Small intestine (tissue), 7 donors: ENCODE data around the gene UBE2Q1. TPM values are rescaled to one million over a fixed set of nuclear protein-coding genes. Genes with fewer than 3 reads are reported as not detected.

Source experiments
- DNase-seq, 2 donors: peaks; one replicate each; pipeline versions ENCODE4 v3.0.0 to v3.0.0-alpha.2; 2013
- FAIRE-seq: peaks from 2 replicates; lab custom pipeline; 2012; peaks lifted over from hg19 to GRCh38; lab: Jason Lieb, UNC
- H3K27ac ChIP-seq, 3 donors: one replicate each; pipeline ENCODE4 v1.5.1; 2013; ENCODE audit warnings: low read length in 2 of 3, mild to moderate bottlenecking in 2 of 3, control low read depth in 1 of 3, inconsistent platforms in 1 of 3, low read depth in 1 of 3, moderate library complexity in 1 of 3
- H3K27me3 ChIP-seq, 3 donors: one replicate each; pipeline ENCODE4 v1.6.1; 2013; ENCODE audit warnings: low read length in 3 of 3, inconsistent platforms in 1 of 3; ENCODE audit not compliant: control insufficient read depth in 3 of 3, insufficient read depth in 3 of 3
- H3K36me3 ChIP-seq, 3 donors: one replicate each; pipeline ENCODE4 v1.6.1; 2013; ENCODE audit warnings: low read length in 3 of 3, inconsistent platforms in 1 of 3, low read depth in 1 of 3, mild to moderate bottlenecking in 1 of 3, moderate library complexity in 1 of 3; ENCODE audit not compliant: control insufficient read depth in 3 of 3, insufficient read depth in 2 of 3
- H3K4me1 ChIP-seq, 3 donors: one replicate each; pipeline ENCODE4 v1.6.1; 2013; ENCODE audit warnings: low read length in 2 of 3, inconsistent platforms in 1 of 3, low read depth in 1 of 3, mild to moderate bottlenecking in 1 of 3, moderate library complexity in 1 of 3; ENCODE audit not compliant: control insufficient read depth in 3 of 3, insufficient read depth in 2 of 3
- H3K4me3 ChIP-seq, 3 donors: one replicate each; pipeline ENCODE4 v1.5.1; 2013; ENCODE audit warnings: low read length in 3 of 3, control low read depth in 1 of 3, inconsistent platforms in 1 of 3, low read depth in 1 of 3, mild to moderate bottlenecking in 1 of 3, moderate library complexity in 1 of 3
- H3K9me3 ChIP-seq, 2 donors: one replicate each; pipeline ENCODE4 v1.6.1; 2013; ENCODE audit warnings: low read depth in 1 of 2, low read length in 1 of 2; ENCODE audit not compliant: control insufficient read depth in 2 of 2, insufficient read depth in 1 of 2
- WGBS, 3 donors: extraction: QIAGEN DNeasy Blood & Tissue Kit; methylation state at CpG; one replicate each; pipeline ENCODE4 v1.1.7; 2013; 5-methylcytosine and 5-hydroxymethylcytosine counted together
- polyA plus RNA-seq, 4 donors: library from polyadenylated mRNA; stranded (reverse) in 3 of 4; unstranded in 1 of 4; fragments of 200-250 nt in 3 of 4; fragments of 120-200 nt in 1 of 4; gene quantifications; one replicate each; pipeline versions ENCODE4 v1.2.1 to v1.2.3, GENCODE V29; 2013
- donor health status: healthy with polysubstance abuse.
- donor health status: control.
- donor health status: control.
- donor health status: Bipolar disorder and iron deficiency.
- donor health status: healthy.

Gene UBE2Q1
- polyA plus RNA-seq, 4 donors, result 37.1 to 69.1 (median 38.6) TPM

DNA sequence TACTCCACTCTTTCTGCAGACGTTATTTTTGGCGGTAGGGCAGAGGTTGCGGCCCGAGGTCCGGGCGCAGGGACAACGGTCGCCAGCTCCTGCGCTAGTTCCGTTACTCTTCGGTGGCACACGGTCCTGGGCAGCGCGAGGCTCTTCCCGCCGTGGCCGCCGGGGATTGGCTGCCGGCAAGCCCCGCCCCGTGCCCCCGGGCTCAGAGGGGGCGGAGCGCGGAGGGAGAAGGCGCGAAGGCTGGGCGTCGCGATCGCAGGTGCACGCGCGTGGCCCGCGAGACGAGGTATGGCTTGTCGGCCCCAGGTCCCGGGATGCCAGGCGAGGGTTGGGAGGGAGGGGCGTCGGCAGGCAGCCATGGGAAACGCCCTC is 55.7 kb downstream of the UBE2Q1 start:
- Histone ChIP-seq H3K36me3 (no peaks in the 10 kb centered on the region), H3K4me3 (no peak overlapping the region), H3K9me3 (peaks cover 0 to 9% of the 10 kb centered on the region in 2 donors), H3K4me1 (no peaks in the 10 kb centered on the region), H3K27ac (peak overlapping the region in 1 of 3 donors; percentile 75), H3K27me3 (peaks cover 2 to 72% (median 7%) of the 10 kb centered on the region in 3 donors)
- 23 to 45% (median 41%) methylated on average over 39 to 43 of the region's 43 CpGs for WGBS, 3 donors
- no peak for DNase-seq
- no peak for FAIRE-seq

DNA sequence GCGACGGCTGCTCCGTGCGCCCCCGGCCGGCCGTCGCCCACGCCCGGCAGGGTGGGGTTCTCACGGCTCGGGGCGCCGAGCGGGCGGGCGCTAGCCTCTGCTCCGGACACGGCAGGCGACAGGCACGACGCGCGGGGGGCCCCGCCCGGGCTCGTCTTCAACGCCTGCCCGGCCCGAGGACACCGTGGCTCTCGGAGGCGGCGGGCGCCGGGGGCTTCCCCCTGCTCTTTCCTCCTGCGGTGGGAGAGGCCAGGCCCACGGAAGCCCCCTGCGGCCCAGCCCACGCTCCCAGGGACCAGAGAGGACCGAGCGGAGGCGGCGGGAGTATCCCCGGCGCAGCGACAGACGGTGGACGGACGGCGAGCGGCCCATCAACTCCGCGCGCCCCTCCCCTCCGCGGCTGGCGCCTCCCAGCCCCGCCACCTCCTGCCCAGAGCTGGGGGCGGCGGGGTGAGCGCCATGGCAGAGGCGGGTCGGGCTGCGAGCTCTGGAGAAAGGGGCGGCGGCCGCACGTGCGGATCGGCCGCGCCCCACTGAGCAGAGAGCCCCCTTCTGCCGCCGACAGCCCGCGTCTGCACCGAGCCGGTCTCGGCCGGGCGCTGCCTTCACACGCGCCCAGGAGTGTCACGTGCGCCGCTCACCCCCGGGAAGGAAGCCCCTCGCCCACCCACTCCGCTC is 56.3 kb downstream of the UBE2Q1 start, which contains the start of the genes SHE and TDRD10:
TSS of gene SHE (minus strand) at position 347 of the 678 bp plus-strand sequence. CDS start 386 bp downstream, outside the sequence.
TSS of gene TDRD10 (plus strand) at position 154 of the 678 bp plus-strand sequence. CDS start 4,685 bp downstream, outside the sequence.
- H3K4me3 ChIP-seq, result peak within 1 kb of the TSS in 2 of 3 donors; percentile 22 to 49
- DNase-seq, result peak in 1 of 2 donors; percentile 36
- H3K4me1 ChIP-seq, result no peaks in the 10 kb centered on the region
- FAIRE-seq, result no peak
- H3K27me3 ChIP-seq, result peaks cover 2 to 68% (median 7%) of the 10 kb centered on the region in 3 donors
- H3K9me3 ChIP-seq, result peaks cover 0 to 9% of the 10 kb centered on the region in 2 donors
- 2 to 5% (median 4%) methylated on average over 43 to 90 of the region's 90 CpGs for WGBS, 3 donors
- H3K36me3 ChIP-seq, result no peaks in the 10 kb centered on the region
- H3K27ac ChIP-seq, result peak within 1 kb of the TSS in 1 of 3 donors; percentile 75

DNA sequence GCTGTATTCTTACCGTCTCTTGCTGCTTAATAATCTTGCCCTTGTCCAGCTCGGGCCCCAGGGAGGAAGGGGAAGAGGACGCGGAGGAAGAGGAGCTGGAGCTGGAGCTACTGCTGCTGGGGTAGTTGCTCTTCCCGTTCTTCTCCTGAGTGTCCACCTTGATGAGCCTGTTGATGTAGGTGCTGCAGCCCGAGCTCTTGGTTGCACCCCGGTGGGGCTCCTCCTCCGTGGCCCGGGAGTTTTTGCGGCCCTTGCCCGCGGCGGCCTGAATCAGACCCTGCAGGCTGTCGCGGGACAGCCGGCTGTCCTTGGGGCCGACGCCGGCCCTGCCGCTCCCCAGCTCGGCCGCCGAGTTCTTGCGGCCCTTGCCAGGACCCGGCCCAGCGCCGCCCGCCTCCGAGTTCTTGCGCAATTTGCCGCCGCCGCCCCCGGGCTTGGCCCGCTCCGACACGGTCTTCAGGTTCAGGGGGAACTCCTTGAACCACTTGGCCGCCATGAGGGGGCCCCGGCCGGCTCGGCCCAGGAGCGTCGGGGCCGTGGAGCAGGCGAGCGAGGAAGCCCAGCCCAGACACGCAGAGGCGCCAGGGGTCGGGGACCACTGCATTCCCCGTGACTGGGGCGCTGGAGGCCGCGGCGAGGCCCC is 56.9 kb downstream of the UBE2Q1 start:
- peak overlapping the region in 1 of 3 donors; percentile 75 for H3K27ac ChIP-seq
- H3K36me3 ChIP-seq, result no peaks in the 10 kb centered on the region
- peaks cover 0 to under 1% (median 0%) of the 10 kb centered on the region in 3 donors for H3K4me1 ChIP-seq
- peak overlapping the region in 2 of 3 donors; percentile 22 to 49 for H3K4me3 ChIP-seq
- FAIRE-seq (no peak), DNase-seq (peak in 1 of 2 donors; percentile 42)
- H3K9me3 ChIP-seq, result peaks cover 0 to 9% of the 10 kb centered on the region in 2 donors
- WGBS, 3 donors, result 3 to 8% (median 6%) methylated on average over 42 to 54 of the region's 54 CpGs
- peaks cover 2 to 62% (median 7%) of the 10 kb centered on the region in 3 donors for H3K27me3 ChIP-seq

DNA sequence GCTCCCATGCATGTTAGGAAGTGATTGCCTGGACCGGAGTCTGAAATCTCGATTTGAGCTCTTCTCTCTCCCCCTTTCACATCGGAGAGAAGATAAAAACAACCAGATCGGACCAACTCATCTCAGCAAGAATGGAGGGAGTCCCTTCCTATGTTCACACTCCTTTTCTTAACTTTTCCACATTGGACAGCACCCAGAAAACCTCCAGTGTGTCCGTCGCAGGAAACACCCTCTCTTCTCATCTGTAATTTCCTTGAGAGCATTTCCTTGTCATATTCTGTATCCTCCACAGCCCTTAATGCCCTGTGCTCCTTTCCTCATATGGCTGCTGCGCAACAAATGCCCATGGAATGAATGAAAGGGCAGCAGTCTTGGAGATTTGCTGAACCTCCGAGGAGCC is 57.9 kb downstream of the UBE2Q1 start:
- Histone ChIP-seq H3K27ac (peak overlapping the region in 1 of 3 donors; percentile 22), H3K36me3 (no peaks in the 10 kb centered on the region), H3K9me3 (peaks cover 0 to 6% of the 10 kb centered on the region in 2 donors), H3K27me3 (peaks cover 2 to 61% (median 5%) of the 10 kb centered on the region in 3 donors), H3K4me1 (peaks cover 0 to 3% (median 0%) of the 10 kb centered on the region in 3 donors), H3K4me3 (peak overlapping the region in 1 of 3 donors; percentile 22)
- no peak for FAIRE-seq
- no peak for DNase-seq
- 63 to 78% (median 70%) methylated on average over 8 of the region's 8 CpGs for WGBS, 3 donors

DNA sequence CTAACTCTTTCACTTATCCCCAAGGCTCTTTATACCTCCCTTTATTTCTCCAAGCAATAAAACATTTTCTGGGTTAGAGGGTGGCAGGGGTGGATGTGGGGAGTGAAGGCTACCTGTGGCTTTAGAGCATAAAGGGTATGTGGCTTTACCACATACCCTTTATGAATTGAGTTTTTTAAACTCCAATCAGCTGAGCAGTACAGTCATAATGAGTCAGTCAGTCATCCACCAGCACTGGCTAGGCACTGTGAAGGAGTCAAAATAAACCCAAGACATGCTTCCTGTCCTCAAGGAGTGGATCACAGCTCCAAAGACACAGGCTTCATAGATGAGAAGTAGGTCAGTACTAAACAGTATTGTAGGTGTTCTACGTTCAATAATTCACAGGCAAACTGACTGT is 59.0 kb downstream of the UBE2Q1 start:
- H3K9me3 ChIP-seq, result peaks cover 0 to 6% of the 10 kb centered on the region in 2 donors
- H3K27ac ChIP-seq, result no peak overlapping the region
- whole genome bisulfite sequencing, 3 donors, result 83 to 100% (median 89%) methylated on average over 1 of the region's 1 CpG
- peaks cover 0 to 3% (median 0%) of the 10 kb centered on the region in 3 donors for H3K4me1 ChIP-seq
- no peak overlapping the region for H3K4me3 ChIP-seq
- no peak for DNase-seq
- FAIRE-seq, result no peak
- no peaks in the 10 kb centered on the region for H3K36me3 ChIP-seq
- peaks cover 2 to 53% (median 5%) of the 10 kb centered on the region in 3 donors for H3K27me3 ChIP-seq

Other genes with a start within 250 kb of the UBE2Q1 start
- gene AQP10, start 237.6 kb downstream of the UBE2Q1 start, polyA plus RNA-seq, result 100 to 1,000 TPM in 1 of 4 donors, 10 to 100 TPM in 1, 1 to 10 TPM in 1, under 1 TPM in 1; 0.30 to 103 (median 22.5) TPM
- gene ATP8B2, start 233.1 kb downstream of the UBE2Q1 start, polyA plus RNA-seq, result 10 to 100 TPM in 3 of 4 donors, 1 to 10 TPM in 1; 3.9 to 19.7 (median 14.9) TPM
- 10 to 100 TPM in 3 of 4 donors, 1 to 10 TPM in 1; 8.8 to 21.2 (median 11.2) TPM for gene IL6R, start 153.3 kb downstream of the UBE2Q1 start, polyA plus RNA-seq
- gene TDRD10, start 56.4 kb downstream of the UBE2Q1 start, polyA plus RNA-seq, result 1 to 10 TPM in 2 of 4 donors, under 1 TPM in 1, not detected in 1; 0.81 to 3.4 (median 1.6) TPM
- gene SHE, start 56.2 kb downstream of the UBE2Q1 start, polyA plus RNA-seq, result 10 to 100 TPM in 1 of 4 donors, 1 to 10 TPM in 2, under 1 TPM in 1; 0.67 to 15.5 (median 3.3) TPM
- gene CHRNB2, start 9.1 kb upstream of the UBE2Q1 start, polyA plus RNA-seq, result under 1 TPM in 2 of 4 donors, not detected in 2; 0.75 to 0.95 TPM
- gene ADAR, start 49.5 kb upstream of the UBE2Q1 start, polyA plus RNA-seq, result 100 to 1,000 TPM in 1 of 4 donors, 10 to 100 TPM in 3; 28.6 to 120 (median 47.5) TPM